Smooth muscle cell of the coronary artery (primary cell): Measurements from ENCODE around the gene NIPA2. TPM values are rescaled to one million over a fixed set of nuclear protein-coding genes. Genes with fewer than 3 reads are reported as not detected.

ENCODE experiments used
- total RNA-seq: library from RNA; depleted of rRNA; stranded (reverse); fragments of >200 nt; gene quantifications from 2 replicates; pipeline ENCODE4 v1.2.3, GENCODE V29; 2014; ENCODE audit warnings: low replicate concordance

The NIPA2 gene
- 29.0 and 53.2 TPM in 2 replicates for total RNA-seq

DNA sequence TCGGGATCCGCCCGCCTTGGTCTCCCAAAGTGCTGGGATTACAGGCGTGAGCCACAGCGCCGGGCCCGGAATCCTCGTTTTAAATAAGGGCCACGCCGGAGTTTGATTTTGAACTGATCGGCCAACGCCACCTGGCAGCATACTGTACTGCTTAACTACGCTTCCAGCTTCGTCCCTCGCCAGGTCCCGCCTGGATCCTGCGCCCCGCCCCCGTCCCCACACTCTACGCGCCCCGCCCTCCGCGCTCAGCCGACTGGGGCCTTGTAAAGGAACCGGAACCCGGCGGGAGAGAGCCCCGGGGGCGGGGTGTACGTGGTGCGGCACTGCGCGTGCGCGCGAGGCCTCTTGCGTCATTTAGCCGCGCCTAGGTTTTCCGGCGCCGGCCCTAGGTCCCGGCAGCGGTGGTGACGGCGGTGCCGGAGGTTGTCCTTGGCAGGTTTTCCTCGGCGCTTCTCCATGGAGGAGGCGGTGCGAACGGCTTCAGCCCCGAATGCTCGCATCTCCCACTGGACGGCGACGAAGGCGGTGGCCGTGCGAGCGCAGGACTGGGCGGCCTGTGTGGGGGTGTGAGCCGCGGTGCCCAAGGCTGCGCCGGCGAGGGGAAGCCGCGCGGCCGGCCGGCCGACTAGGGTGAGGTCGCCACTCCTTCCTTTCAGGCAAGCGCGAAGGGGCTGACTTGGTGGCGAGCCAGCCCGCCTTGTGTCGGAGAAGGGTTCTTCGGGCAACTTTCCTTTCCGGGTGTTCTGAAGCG lies at the start of gene NIPA2:
NIPA2 (plus strand) TSS at position 375 of the 751 bp plus-strand sequence. CDS start 13,066 bp downstream, outside the sequence.

Other genes starting within 250 kb of the NIPA2 start
- gene NIPA1, start 52.0 kb upstream of the NIPA2 start, total RNA-seq = 7.7 and 14.0 TPM in 2 replicates
- 85.9 and 88.9 TPM in 2 replicates for gene CYFIP1, start 141.7 kb downstream of the NIPA2 start, total RNA-seq
- gene TUBGCP5, start 200.9 kb downstream of the NIPA2 start, total RNA-seq = 12.2 and 17.9 TPM in 2 replicates